Mesendoderm (in vitro differentiated cells): ENCODE data around the gene OFD1.

Source experiments
- DNase-seq: peaks from one replicate; pipeline ENCODE4 v3.0.0; 2013
- H2AK5ac ChIP-seq: 2 replicates; pipeline ENCODE4 v1.6.1; 2013; ENCODE audit warnings: low read length, inconsistent platforms
- H2BK120ac ChIP-seq: 2 replicates; pipeline ENCODE4 v1.6.1; 2013; ENCODE audit warnings: low read depth, mild to moderate bottlenecking, low read length, moderate library complexity, mixed read lengths
- H2BK15ac ChIP-seq: replicated peaks from 2 replicates; pipeline ENCODE4 v1.6.1; 2013; ENCODE audit warnings: low read depth, mild to moderate bottlenecking, moderate library complexity
- H2BK5ac ChIP-seq: 2 replicates; pipeline ENCODE4 v1.6.1; 2013; ENCODE audit warnings: low read length, inconsistent platforms
- H3K18ac ChIP-seq: 2 replicates; pipeline ENCODE4 v1.6.1; 2013; ENCODE audit warnings: mild to moderate bottlenecking, low read length, mixed read lengths
- H3K23ac ChIP-seq: one replicate; pipeline ENCODE4 v1.6.1; 2013; ENCODE audit warnings: low read length
- H3K27ac ChIP-seq: 2 replicates; pipeline ENCODE4 v1.5.1; 2013; ENCODE audit warnings: low read depth, mild to moderate bottlenecking, inconsistent platforms, low read length, moderate library complexity
- H3K27me3 ChIP-seq: 2 replicates; pipeline ENCODE4 v1.6.1; 2013; ENCODE audit warnings: low read length, control low read depth, mild to moderate bottlenecking, inconsistent platforms; ENCODE audit not compliant: insufficient read depth, poor library complexity
- H3K36me3 ChIP-seq: 2 replicates; pipeline ENCODE4 v1.6.1; 2013; ENCODE audit warnings: low read length, inconsistent platforms; ENCODE audit not compliant: control insufficient read depth, insufficient read depth
- H3K4ac ChIP-seq: one replicate; pipeline ENCODE4 v1.6.1; 2013; ENCODE audit warnings: low read depth, mild to moderate bottlenecking, low read length, moderate library complexity
- H3K4me1 ChIP-seq: 2 replicates; pipeline ENCODE4 v1.6.1; 2013; ENCODE audit warnings: low read depth, low read length, inconsistent platforms; ENCODE audit not compliant: control insufficient read depth
- H3K4me2 ChIP-seq: 2 replicates; pipeline ENCODE4 v1.6.1; 2013; ENCODE audit warnings: low read length
- H3K4me3 ChIP-seq: 2 replicates; pipeline ENCODE4 v1.5.1; 2013; ENCODE audit warnings: mild to moderate bottlenecking, low read length
- H3K56ac ChIP-seq: one replicate; pipeline ENCODE4 v1.6.1; 2013; ENCODE audit warnings: low read length
- H3K79me1 ChIP-seq: 2 replicates; pipeline ENCODE4 v1.6.1; 2013; ENCODE audit warnings: low read length, inconsistent platforms
- H3K79me2 ChIP-seq: 2 replicates; pipeline ENCODE4 v1.6.1; 2013; ENCODE audit warnings: mild to moderate bottlenecking, low read length; ENCODE audit not compliant: control insufficient read depth, insufficient read depth
- H3K9ac ChIP-seq: 2 replicates; pipeline ENCODE4 v1.6.1; 2013; ENCODE audit warnings: low read length, inconsistent platforms
- H4K5ac ChIP-seq: one replicate; pipeline ENCODE4 v1.6.1; 2013; ENCODE audit warnings: low read length
- H4K8ac ChIP-seq: one replicate; pipeline ENCODE4 v1.6.1; 2013; ENCODE audit warnings: low read depth, mild to moderate bottlenecking, control low read depth, low read length, moderate library complexity
- WGBS: extraction: QIAGEN DNeasy Blood & Tissue Kit; methylation state at CpG from one replicate; pipeline ENCODE4 v1.1.7; 2013; ENCODE audit warnings: low lambda C conversion rate, missing lambda C conversion rate; ENCODE audit not compliant: insufficient coverage; ENCODE audit errors: extremely low coverage; 5-methylcytosine and 5-hydroxymethylcytosine counted together

The OFD1 gene

DNA sequence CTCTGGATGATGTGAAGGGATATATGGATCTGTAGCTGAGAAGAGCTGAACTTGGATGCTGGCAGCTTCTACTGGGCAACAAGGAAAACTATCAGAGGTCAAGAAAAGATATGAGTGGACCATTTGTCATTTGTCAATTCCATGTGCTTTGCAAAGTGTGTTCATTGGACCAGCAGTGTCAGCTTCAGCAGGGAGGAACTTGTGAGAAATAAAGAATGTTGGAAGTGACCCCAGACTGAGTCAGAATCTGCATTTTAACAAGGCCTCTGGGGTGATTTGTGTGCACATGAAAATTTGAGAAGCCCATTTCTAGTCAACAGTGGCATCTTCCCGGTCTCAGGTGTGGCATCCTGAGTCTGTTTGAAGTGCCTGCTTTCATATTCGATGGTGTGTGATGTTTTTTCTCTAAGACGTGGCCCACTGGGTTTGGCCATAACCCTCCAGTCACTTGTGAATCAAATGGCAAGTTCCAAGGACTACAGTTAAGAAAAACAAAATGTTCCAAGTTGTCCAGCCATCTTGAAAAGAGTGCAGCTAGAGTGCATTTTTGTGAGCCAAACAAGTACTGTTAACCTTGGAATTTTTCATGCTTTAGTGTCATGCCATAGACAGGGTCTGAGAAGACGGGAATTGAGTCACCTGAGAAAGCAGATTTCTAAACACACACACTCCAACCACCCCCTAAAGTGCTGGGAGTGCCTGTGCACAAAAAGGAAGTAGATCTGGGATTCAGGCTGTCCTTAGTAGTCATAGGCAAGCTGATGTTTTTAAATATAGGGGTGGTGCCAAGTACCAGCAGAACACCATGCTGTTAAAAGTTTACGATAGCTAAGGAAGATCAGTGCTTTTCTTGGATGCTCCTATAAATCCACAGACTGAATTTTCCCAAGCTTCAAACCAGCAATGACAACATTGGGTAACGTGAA, 55.9 kb downstream of the OFD1 start:
- H3K27ac ChIP-seq: no peak overlapping the region
- H4K8ac ChIP-seq: no peak overlapping the region
- WGBS: no CpG with 5 or more reads among the region's 6 CpGs
- DNase-seq: no peak
- H3K36me3 ChIP-seq: no peaks in the 10 kb centered on the region
- no peak overlapping the region for H3K18ac ChIP-seq
- H3K27me3 ChIP-seq: no peaks in the 10 kb centered on the region
- H3K4ac ChIP-seq: no peak overlapping the region
- H2AK5ac ChIP-seq: no peak overlapping the region
- no peak overlapping the region for H3K4me2 ChIP-seq
- H3K4me1 ChIP-seq: no peaks in the 10 kb centered on the region
- H3K56ac ChIP-seq: no peak overlapping the region
- no peak overlapping the region for H3K4me3 ChIP-seq
- no peak overlapping the region for H3K23ac ChIP-seq
- H2BK120ac ChIP-seq: no peak overlapping the region
- no peaks in the 10 kb centered on the region for H3K79me2 ChIP-seq
- no peak overlapping the region for H3K9ac ChIP-seq
- no peak overlapping the region for H2BK15ac ChIP-seq
- no peaks in the 10 kb centered on the region for H3K79me1 ChIP-seq
- no peak overlapping the region for H4K5ac ChIP-seq
- no peak overlapping the region for H2BK5ac ChIP-seq

GRCh38 chrX:13791145-13791544, 56.6 kb downstream of the OFD1 start:
- no peak for DNase-seq
- no peak overlapping the region for H2AK5ac ChIP-seq
- H4K8ac ChIP-seq: no peak overlapping the region
- WGBS: no CpG with 5 or more reads among the region's 2 CpGs
- H3K4me3 ChIP-seq: no peak overlapping the region
- no peak overlapping the region for H2BK5ac ChIP-seq
- no peak overlapping the region for H3K56ac ChIP-seq
- no peaks in the 10 kb centered on the region for H3K36me3 ChIP-seq
- no peak overlapping the region for H3K4me2 ChIP-seq
- no peak overlapping the region for H3K9ac ChIP-seq
- no peak overlapping the region for H2BK120ac ChIP-seq
- H3K27me3 ChIP-seq: no peaks in the 10 kb centered on the region
- H2BK15ac ChIP-seq: no peak overlapping the region
- H3K79me1 ChIP-seq: no peaks in the 10 kb centered on the region
- H3K79me2 ChIP-seq: no peaks in the 10 kb centered on the region
- no peak overlapping the region for H3K23ac ChIP-seq
- no peak overlapping the region for H3K4ac ChIP-seq
- H3K27ac ChIP-seq: no peak overlapping the region
- no peaks in the 10 kb centered on the region for H3K4me1 ChIP-seq
- no peak overlapping the region for H3K18ac ChIP-seq
- no peak overlapping the region for H4K5ac ChIP-seq

DNA sequence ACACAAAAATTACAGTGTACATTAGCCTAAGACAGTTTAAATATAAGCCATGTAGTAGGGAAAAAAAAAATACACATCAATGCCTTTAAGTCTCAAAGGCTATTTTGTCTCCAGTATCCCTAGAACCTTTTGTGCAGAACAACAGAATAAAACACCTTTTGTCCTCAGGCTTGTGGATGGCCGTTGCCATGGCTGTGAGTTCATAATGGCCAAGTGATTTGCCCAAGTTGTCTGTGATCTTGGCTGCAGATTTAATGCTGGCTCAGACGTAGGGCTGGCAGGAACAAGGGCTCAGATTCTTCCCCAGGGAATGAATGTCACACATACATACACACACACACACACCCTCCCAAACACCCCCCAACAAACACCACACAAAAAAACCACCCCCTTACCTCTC, 57.0 kb downstream of the OFD1 start:
- no peaks in the 10 kb centered on the region for H3K4me1 ChIP-seq
- H3K79me1 ChIP-seq: no peaks in the 10 kb centered on the region
- H3K36me3 ChIP-seq: no peaks in the 10 kb centered on the region
- no peaks in the 10 kb centered on the region for H3K27me3 ChIP-seq
- DNase-seq: no peak
- H3K27ac ChIP-seq: no peak overlapping the region
- no peak overlapping the region for H3K56ac ChIP-seq
- H2BK5ac ChIP-seq: no peak overlapping the region
- no peak overlapping the region for H2BK15ac ChIP-seq
- no peak overlapping the region for H3K18ac ChIP-seq
- no peak overlapping the region for H3K4ac ChIP-seq
- H2AK5ac ChIP-seq: no peak overlapping the region
- no peak overlapping the region for H3K4me3 ChIP-seq
- no peak overlapping the region for H2BK120ac ChIP-seq
- H4K8ac ChIP-seq: no peak overlapping the region
- H3K79me2 ChIP-seq: no peaks in the 10 kb centered on the region
- H3K4me2 ChIP-seq: no peak overlapping the region
- no peak overlapping the region for H3K23ac ChIP-seq
- H3K9ac ChIP-seq: no peak overlapping the region
- H4K5ac ChIP-seq: no peak overlapping the region
- no CpG with 5 or more reads among the region's 2 CpGs for WGBS

- Histone ChIP-seq H3K4me2 (no peak overlapping the region), H2BK120ac (no peak overlapping the region), H3K36me3 (no peaks in the 10 kb centered on the region), H3K9ac (no peak overlapping the region), H4K5ac (no peak overlapping the region), H2BK5ac (no peak overlapping the region), H2BK15ac (no peak overlapping the region), H3K79me1 (no peaks in the 10 kb centered on the region), H3K79me2 (no peaks in the 10 kb centered on the region), H3K4me3 (no peak overlapping the region), H3K18ac (no peak overlapping the region), H3K56ac (no peak overlapping the region), H3K23ac (no peak overlapping the region), H3K27ac (no peak overlapping the region), H3K4me1 (no peaks in the 10 kb centered on the region), H4K8ac (no peak overlapping the region), H3K27me3 (no peaks in the 10 kb centered on the region), H3K4ac (no peak overlapping the region), H2AK5ac (no peak overlapping the region)
- WGBS: no CpG with 5 or more reads among the region's 2 CpGs
- DNase-seq: no peak
Observed at GRCh38 chrX:13793897-13794296, 59.3 kb downstream of the OFD1 start.

DNA sequence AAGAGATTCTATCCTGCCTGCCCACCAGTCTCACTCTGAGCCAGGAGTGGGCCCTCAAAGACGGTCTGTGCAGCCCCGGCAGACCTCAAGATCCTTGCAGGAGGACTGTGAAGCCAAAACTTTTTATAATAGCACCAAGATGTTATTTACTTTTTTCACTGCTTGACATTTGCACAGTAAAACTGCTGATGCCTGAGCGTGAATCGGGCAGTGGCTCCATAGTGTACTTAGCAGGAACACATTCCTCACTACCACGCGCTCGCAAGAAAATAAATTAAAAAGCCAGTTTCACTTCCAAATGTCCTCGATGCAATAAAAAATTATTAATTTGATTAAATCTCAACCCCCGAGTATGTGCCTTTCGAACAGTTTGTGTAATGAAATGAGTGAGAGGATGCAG, 59.9 kb downstream of the OFD1 start:
- H3K27me3 ChIP-seq: no peaks in the 10 kb centered on the region
- H3K27ac ChIP-seq: no peak overlapping the region
- no peak overlapping the region for H4K8ac ChIP-seq
- H3K4me3 ChIP-seq: no peak overlapping the region
- H3K18ac ChIP-seq: no peak overlapping the region
- no peak overlapping the region for H3K4ac ChIP-seq
- no peak overlapping the region for H2BK5ac ChIP-seq
- H3K79me2 ChIP-seq: no peaks in the 10 kb centered on the region
- H3K23ac ChIP-seq: no peak overlapping the region
- H3K79me1 ChIP-seq: no peaks in the 10 kb centered on the region
- no peak overlapping the region for H2BK15ac ChIP-seq
- no CpG with 5 or more reads among the region's 10 CpGs for WGBS
- H4K5ac ChIP-seq: no peak overlapping the region
- H2BK120ac ChIP-seq: no peak overlapping the region
- H3K4me2 ChIP-seq: no peak overlapping the region
- H3K36me3 ChIP-seq: no peaks in the 10 kb centered on the region
- H3K4me1 ChIP-seq: no peaks in the 10 kb centered on the region
- H3K9ac ChIP-seq: no peak overlapping the region
- no peak overlapping the region for H2AK5ac ChIP-seq
- no peak overlapping the region for H3K56ac ChIP-seq
- no peak for DNase-seq

GRCh38 chrX:13797512-13797911, 63.0 kb downstream of the OFD1 start:
- Histone ChIP-seq H2AK5ac (no peak overlapping the region), H3K27me3 (no peaks in the 10 kb centered on the region), H3K23ac (no peak overlapping the region), H3K4me3 (no peak overlapping the region), H4K5ac (no peak overlapping the region), H2BK120ac (no peak overlapping the region), H2BK15ac (no peak overlapping the region), H3K4me1 (peaks cover 3% of the 10 kb centered on the region), H2BK5ac (no peak overlapping the region), H4K8ac (no peak overlapping the region), H3K4ac (no peak overlapping the region), H3K27ac (no peak overlapping the region), H3K4me2 (no peak overlapping the region), H3K79me2 (no peaks in the 10 kb centered on the region), H3K9ac (no peak overlapping the region), H3K18ac (no peak overlapping the region), H3K36me3 (no peaks in the 10 kb centered on the region), H3K56ac (no peak overlapping the region), H3K79me1 (no peaks in the 10 kb centered on the region)
- WGBS: no CpG with 5 or more reads among the region's 4 CpGs
- DNase-seq: no peak
